ENCODE measurements around the gene WDR7. TPM values are rescaled to one million over a fixed set of nuclear protein-coding genes. Genes with fewer than 3 reads are reported as not detected.

WDR7 gene
- polyA plus RNA-seq: 41.9 and 68.9 TPM in 2 replicates

DNA sequence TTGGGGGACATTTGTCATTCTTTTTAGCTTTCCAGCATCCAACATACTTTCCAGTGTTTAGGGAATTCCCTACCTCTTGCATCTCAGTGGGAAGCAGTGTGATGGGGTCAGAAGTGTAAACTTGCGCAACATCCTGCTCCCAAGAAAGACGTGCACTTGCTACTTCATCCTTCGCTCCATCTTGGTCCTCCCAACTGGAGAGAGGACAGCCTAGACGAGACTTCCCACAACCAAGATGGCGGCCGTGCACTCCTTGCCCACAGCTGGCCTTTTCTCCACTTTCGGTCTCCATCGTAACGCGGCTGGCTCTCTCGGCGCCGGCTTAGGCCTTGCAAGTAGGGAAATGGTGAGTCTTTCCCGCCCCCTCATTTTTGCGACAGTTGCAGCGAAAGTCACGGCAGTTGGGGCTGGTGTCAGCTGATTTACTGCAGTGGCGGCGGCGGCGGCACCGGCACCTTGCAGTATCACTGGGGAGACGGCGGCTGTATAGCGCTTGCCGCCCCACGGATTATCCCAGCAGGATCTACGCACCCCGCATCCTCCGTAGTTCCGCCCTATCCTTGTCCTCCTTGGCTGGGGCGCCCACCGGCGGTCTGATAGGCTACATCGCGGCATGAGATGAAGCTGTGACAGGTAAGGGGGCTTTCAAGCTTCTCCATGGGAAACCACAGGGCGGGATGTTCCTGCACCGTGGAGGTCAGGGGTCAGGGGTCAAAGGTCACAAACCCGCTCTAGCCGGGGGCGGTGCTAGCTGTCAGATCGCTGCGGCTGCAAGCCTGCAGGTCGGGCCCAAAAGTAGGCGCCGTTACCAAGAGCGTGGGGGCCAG, at the start of gene WDR7:
Gene WDR7 (plus strand): TSS at position 416 of the 827 bp plus-strand sequence. CDS start 21,157 bp downstream, outside the sequence.

GRCh38 chr18:56638232-56639103, 12.7 kb upstream of the WDR7 start, which contains the start of gene TXNL1:
TSS of gene TXNL1 (minus strand) at chr18:56638592. CDS start at chr18:56638440, 152 bp downstream.

Other genes starting within 250 kb of the WDR7 start
- gene TXNL1, start 12.8 kb upstream of the WDR7 start, polyA plus RNA-seq: 140 and 161 TPM in 2 replicates